ENCODE results near the gene PRSS48.
A peak's percentile ranks its signal among the peaks of the same experiment; 100 is the strongest.
"Not testable (repeated sequence)": the region's sequence is repeated elsewhere in the genome, so short reads cannot be mapped to it uniquely, and the experiment has no call there.

Gene PRSS48, protein sequence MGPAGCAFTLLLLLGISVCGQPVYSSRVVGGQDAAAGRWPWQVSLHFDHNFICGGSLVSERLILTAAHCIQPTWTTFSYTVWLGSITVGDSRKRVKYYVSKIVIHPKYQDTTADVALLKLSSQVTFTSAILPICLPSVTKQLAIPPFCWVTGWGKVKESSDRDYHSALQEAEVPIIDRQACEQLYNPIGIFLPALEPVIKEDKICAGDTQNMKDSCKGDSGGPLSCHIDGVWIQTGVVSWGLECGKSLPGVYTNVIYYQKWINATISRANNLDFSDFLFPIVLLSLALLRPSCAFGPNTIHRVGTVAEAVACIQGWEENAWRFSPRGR

DNA sequence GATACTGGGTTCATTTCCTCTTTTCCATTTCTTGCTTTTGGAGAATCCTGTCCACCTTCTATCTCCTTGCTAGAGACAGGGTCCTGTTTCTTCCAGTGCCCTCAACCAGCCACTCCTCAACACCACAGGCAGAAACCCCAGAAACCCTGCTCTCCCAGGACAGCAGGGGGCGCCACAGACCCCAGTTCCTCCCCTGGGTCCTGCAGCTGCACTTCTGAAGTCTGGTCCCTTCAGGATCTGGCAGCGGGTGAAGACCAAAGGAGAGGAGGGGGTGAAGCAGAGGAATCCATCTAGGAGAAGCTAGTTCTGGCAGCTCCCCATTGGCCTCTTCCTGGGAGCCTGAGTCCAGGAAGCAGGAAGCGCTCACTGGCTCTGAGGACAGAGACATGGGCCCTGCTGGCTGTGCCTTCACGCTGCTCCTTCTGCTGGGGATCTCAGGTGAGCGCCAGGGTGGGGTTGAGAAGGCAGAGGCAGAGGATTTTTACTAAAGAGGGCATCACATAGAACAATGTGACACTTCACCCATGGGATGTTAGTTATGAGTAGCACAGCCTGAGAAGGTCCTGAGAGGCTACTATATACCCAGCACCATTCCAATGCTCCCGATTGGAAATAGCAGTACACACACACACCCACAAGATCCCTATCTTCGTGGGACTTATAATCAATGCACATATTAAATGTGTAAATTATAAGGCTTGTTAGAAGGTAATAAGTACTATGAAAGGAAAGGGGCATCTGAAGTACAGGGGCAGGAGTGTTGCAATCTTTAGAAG is at the start of gene PRSS48:
Gene PRSS48, plus strand, starts transcription at position 375 of the 776 bp plus-strand sequence. Its CDS starts 12 bp downstream, at position 387.
- peak; percentile 22 to 46 (median 34) for DNase-seq (ENCODE audit: low read depth in 2 of 3, low spot score in 1 of 3)

DNA sequence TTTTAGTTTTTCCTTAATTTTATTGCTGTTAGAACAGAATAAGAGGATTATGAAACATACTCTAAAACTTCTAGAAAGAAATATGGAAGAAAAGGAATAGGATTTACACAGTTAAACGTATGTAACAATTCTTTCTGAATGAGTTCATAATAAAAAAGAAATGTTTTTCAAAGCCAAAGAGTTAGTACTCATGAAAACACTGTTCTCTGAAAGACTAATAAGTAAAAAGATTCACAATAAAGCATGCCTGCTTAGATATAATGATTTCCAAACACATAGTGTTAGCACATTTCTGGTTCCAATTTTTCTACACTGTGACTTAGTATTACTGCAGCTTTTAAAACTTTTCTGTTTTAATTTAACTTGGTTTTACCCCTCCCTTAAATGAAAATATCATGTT is 49.8 kb upstream of the PRSS48 start:
- no peak for DNase-seq (ENCODE audit: low read depth in 2 of 3, low spot score in 1 of 3)

DNA sequence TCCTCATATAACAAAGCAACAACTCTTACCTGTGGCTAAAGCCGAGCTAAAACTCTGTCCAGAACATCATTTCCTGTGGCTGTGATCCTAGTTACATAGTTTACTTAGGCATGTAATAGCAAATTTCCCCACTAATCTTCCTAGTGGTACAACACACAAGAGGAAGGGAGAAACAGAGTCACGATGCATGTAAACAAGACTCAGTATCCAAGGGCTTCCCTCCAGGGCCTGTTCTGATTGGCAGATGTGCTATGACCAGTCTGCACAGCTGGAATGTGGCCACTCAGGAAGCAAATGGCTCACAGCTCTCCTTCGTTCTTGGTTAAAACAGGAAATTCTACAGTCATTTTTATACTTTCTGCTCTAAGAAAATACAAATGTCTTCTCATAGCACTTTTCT is 49.2 kb upstream of the PRSS48 start:
- no peak for DNase-seq (ENCODE audit: low read depth in 2 of 3, low spot score in 1 of 3)

DNA sequence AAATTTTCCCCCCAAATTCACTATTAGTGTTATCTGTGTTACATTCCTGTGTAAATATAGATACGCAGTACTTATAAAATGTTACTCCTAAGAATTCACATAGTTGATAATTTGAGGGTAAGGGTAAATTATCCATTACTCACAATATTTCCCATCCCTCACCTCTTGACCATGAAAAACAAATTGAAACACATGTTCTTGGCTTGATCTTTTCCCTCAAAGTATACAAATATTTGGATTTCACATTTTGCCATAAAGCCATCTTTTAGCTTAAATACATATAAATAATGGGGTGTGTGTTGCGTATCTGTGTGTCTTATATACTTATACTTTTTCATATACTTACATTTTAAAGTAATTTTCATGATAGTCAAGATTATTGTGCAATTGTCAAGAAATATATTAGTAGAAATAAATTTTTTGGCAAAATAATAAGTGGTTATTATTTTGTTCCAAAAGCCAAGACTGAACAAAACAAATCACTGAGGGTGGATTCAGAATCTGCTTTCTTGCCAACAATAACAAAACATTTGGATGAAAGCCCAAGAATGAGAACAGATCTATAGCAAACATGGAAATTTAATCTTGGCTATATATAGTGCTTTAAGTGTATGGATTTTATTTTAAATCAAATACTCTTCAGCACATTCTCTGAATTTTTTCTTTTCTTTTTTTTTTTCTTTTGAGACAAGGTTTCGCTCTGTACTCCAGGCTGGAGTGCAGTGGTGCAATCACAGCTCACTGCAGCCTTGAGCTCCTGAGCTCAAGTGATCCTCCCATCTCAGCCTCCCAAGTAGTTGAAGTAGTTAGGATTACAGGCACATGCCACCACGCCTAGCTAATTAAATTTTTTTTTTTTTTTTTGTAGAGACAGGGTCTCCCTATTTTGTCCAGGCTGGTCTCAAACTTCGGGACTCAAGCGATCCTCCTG is 48.5 kb upstream of the PRSS48 start:
- DNase-seq (ENCODE audit: low read depth in 2 of 3, low spot score in 1 of 3): no peak

DNA sequence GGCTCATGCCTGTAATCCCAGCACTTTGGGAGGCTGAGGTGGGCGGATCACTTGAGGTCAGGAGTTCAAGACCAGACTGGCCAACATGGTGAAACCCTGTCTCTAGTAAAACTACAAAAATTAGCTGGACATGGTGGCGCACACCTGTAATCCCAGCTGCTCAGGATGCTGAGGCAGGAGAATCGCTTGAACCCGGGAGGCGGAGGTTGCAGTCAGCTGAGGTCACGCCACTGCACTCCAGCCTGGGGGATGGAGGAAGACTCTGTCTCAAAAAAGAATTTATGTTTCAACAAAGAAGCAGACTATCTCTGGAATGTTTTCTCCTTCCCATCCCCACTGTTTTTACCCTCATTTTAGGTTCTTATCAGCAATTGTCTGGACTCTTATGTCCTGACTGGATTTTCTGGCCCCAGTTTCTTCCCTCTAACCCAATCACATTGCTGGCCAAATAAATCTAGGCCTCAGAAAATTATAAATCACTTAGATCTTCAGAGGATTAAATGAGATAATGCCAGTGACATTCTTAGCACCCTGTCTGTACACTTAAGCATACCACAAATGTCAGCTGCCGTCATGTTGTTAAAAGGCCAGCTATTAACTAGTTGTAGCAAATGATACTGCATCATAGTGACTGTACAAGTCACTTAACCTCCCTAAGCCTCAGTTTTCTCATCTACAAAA is 44.9 kb upstream of the PRSS48 start:
- no peak for DNase-seq (ENCODE audit: low read depth in 2 of 3, low spot score in 1 of 3)

DNA sequence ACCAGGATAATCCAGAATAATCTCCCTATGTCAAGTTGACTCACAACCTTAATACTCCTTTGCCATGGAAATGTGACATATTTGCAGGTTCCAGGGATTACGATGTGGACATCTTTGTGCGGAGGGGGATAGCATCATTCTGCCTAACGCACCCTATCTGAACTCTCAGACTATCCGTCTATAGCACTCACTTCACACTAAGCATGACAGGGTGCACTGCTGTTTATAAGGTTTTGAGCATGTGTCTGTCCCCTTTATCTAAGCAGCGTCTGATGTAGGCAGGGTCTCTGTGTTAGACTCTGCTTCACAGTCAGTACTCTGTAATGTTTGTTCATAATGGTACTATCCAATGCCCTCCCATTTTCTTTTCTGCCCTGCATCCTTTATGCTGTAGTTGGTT is 43.4 kb upstream of the PRSS48 start:
- no peak for DNase-seq (ENCODE audit: low read depth in 2 of 3, low spot score in 1 of 3)

DNA sequence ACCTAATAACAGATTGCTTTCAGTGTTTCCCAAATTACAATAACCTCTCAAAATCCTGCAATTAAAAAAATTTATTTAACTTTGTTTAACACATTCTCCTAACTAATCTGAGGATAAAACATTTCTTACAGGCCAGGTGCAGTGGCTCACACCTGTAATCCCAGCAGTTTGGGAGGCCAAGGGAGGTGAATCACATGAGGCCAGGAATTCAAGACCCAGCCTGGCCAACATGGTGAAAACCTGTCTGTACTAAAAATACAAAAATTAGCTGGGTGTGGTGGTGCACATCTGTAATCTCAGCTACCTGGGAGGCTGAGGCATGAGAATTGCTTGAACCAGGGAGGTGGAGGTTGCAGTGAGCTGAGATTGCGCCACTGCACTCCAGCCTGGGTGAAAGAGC is 41.6 kb upstream of the PRSS48 start:
- DNase-seq (ENCODE audit: low read depth in 2 of 3, low spot score in 1 of 3): not testable (repeated sequence)

DNA sequence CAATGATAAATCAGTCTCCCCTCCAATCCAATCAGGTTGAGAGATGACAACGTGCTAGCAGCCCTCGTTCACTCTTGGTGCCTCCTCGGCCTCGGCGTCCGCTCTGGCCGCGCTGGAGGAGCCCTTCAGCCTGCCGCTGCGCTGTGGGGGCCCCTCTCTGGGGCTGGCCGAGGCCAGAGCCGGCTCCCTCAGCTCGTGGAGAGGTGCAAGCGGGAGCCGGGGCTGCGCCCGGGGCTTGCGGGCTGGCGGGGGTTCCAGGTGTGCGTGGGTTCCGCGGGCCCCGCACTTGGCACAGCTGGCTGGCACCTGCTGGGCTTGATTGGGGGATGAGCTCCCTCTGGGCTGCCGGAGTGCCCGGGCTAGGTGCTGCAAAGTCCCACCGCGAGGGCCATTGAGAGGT is 40.9 kb upstream of the PRSS48 start:
- no peak for DNase-seq (ENCODE audit: low read depth in 2 of 3, low spot score in 1 of 3)

DNA sequence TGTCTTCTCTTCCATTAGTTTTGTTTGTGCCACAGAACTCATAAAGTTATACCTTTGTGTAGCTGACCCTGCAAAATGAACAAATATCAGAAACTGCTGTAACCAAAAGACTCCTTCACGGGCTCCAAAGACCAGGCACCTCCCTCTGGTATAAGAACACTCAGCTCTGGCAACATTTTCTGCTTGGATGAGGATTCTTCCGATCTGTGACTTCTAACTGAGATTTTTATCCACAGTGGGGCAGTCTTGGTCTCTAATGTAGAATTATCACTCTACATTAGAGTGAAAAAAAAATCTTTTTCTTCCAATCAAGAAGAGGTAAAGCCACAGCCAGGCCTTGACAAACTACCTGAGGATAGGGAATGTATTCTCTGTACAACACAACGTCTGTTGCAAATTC is 38.5 kb upstream of the PRSS48 start:
- DNase-seq (ENCODE audit: low read depth in 2 of 3, low spot score in 1 of 3): no peak

DNA sequence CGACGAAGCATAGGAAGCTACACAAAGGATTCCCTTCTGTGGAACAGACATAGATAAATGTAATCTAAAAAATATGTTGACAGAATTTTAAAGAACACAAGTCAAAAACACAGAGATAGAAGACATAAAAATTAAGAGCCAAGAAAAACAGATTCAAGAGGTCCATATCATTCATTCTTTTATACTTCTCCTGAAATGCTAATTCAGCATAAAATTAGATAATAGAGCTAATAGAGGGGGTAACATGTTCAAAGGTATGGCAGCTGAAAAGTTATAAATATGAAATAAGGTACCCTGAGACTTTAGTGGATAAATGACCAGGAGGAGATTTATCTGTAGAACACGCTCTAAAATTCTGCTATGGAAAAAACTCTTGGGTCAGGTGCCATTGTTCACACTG is 37.4 kb upstream of the PRSS48 start:
- DNase-seq (ENCODE audit: low read depth in 2 of 3, low spot score in 1 of 3): no peak

DNA sequence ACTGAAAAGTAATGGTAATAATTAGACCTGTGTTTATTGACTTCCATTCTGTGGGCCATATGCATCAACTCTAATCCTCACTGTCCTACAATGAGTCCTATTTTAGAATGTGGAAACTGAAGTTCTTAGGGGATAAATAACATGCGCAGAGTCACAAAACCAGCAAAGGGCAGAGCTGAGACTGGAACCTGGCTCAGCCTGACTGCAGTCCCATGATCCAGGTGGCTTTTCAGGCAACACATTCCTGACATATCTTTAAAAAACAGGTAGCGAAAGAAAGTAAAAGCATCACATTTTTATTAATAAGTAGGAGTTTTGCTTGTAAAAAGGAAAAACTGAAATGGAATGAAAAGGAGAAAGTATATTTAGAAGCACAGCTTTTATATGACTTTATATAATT is 34.7 kb upstream of the PRSS48 start:
- no peak for DNase-seq (ENCODE audit: low read depth in 2 of 3, low spot score in 1 of 3)

DNA sequence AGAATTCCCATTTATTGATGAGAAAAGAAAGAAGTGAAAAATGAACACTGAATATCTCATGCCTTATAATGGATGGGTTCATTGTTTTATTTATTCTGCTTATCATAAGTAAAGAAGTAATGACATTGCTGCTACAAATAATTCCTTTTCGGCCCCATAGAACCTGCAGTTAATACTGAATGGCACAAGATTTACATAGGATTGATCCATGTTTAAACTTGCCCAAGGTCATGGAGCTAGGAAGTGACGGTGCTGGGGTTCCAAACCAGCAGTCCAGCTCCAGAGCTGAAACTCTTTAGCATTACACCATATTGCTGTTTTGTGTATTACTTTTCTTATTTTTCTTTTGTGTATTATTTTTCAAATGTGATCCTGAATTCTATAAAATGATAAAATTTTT is 30.2 kb upstream of the PRSS48 start:
- no peak for DNase-seq (ENCODE audit: low read depth in 2 of 3, low spot score in 1 of 3)

DNA sequence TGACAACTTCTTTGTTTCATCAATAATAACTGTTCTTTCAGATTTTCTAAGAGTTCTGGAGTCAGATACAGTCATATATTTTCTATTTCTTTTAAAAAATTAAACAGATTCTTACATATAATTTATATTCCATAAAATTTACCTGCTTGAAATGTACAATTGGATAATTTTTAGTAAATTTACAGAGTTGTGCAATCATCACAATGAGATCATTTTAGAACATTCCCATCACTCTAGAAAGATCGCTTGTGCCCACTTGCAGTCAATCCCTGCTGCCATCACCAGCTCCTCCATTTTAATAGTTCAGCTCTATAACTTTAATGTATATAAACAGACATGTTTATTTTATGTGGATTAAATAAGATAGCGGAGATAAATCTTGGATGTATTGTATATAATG is 29.6 kb upstream of the PRSS48 start:
- DNase-seq (ENCODE audit: low read depth in 2 of 3, low spot score in 1 of 3): no peak

DNA sequence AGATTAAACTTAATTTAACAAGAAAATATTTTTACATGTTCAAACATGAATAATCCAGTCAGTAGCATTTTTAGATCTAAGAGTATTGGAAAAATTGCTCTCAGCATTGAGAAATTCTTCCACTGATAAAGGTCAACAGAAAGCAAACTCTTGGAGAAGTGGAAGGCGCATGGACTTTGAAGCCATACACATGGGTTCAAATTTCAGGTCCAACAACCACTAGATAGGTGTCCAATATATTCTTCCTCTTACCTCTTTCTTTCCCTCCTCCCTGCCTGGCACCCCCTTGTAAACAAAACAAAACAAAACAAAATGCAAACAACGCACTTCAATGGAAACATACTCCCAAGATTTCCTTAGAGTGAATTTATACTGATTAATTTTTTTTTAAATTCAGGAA is 28.4 kb upstream of the PRSS48 start:
- no peak for DNase-seq (ENCODE audit: low read depth in 2 of 3, low spot score in 1 of 3)

DNA sequence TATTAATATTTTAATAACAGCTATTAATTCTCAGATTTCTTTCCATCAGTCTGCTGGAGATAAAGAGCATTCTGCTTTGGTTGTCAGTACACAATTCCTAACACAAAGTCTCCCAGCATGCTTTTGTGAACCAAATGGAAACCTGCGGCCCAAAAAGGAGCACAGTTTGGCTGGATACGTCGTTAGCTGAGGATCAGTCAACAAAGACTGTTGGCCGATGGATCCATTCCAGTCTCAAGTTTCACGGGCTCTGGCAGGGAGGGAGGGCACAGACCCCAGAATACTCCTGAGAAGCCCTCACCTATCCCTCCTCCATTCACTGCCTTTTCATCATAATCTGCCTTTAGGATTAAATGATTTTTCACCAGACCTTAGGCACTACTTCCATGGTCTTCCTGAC is 26.3 kb upstream of the PRSS48 start:
- DNase-seq (ENCODE audit: low read depth in 2 of 3, low spot score in 1 of 3): no peak

DNA sequence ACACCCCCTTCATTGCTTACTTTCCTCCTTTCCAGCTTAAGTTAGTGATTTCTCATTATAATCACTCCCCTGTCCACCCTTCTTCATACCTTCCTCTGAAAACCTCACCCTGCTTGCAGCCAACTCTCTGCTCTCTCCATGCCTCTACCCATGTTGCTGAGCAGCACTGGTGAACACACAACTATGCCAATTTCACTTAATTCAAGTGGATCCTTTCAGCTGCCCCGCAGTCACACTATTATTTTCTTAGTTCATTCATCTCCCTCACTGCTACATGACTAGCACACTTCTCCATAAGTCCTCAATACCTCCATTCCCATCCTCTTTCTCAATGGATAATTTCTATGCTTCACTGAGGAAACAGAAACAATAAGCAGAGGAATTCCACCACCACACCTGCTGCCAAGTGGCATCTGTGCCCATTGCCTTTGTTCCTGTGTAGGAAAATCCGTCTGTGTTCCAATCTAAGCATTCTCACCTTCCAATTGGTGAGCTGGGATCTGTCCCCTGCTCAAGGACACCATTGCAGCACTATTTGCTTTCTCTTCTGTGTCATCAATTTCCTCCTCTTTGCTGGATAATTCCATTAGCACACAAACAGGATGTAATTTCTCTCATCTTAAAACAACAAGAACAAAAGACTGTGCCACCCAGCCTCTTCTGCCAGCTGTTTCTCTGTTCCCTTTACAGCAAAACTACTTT is 25.2 kb upstream of the PRSS48 start:
- DNase-seq (ENCODE audit: low read depth in 2 of 3, low spot score in 1 of 3): no peak

DNA sequence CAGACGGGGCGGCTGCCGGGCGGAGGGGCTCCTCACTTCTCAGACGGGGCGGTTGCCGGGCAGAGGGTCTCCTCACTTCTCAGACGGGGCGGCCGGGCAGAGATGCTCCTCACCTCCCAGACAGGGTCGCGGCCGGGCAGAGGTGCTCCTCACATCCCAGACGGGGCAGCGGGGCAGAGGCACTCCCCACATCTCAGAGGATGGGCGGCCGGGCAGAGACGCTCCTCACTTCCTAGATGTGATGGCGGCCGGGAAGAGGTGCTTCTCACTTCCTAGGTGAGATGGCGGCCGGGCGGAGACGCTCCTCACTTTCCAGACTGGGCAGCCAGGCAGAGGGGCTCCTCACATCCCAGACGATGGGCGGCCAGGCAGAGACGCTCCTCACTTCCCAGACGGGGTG is 21.7 kb upstream of the PRSS48 start:
- DNase-seq (ENCODE audit: low read depth in 2 of 3, low spot score in 1 of 3): not testable (repeated sequence)

DNA sequence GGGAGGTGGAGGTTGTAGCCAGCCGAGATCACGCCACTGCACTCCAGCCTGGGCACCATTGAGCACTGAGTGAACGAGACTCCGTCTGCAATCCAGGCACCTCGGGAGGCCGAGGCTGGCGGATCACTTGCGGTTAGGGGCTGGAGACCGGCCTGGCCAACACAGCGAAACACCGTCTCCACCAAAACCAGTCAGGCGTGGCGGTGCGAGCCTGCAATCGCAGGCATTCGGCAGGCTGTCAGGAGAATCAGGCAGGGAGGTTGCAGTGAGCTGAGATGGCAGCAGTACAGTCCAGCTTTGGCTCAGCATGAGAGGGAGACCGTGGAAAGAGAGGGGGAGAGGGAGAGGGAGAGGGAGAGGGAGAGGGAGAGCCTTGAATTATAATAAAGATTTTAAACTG is 21.3 kb upstream of the PRSS48 start:
- not testable (repeated sequence) for DNase-seq (ENCODE audit: low read depth in 2 of 3, low spot score in 1 of 3)

DNA sequence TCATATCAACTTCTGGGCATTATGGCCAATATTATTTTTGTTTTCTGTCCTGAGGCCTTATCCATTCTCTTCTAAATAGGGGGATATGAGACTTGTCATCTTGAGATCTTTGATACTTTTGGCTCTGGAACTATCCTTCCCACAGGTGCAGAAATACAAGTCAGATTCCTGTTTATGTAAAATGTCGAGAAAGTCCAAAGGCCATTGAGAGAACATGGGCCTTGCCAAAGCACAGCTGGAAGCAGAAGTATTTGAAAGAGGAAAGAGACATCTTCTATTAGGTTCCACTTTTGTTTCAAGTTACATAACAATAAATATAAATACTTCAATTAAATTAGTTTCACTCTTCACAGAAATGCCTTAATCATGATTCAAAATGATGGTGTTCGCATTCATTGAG is 20.8 kb upstream of the PRSS48 start:
- DNase-seq (ENCODE audit: low read depth in 2 of 3, low spot score in 1 of 3): no peak

DNA sequence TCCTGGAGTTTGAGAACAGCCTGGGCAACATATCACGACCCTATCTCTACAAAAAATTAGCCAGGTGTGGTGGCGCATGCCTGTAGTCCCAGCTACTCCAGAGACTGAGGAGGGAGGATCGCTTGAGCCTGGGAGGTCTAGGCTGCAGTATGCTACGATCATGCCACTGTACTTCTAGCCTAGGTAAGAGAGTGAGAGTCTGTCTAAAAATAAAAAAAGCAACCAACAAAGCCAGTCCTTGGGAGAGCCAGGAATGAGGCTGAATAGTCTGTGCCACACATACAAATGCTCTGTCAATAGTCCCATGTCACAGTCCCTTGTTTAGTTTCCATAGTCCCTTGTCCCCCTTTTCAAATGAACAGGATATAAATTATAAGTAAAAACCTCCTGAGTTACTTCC is 19.3 kb upstream of the PRSS48 start:
- DNase-seq (ENCODE audit: low read depth in 2 of 3, low spot score in 1 of 3): no peak
